ENCODE results near the gene EVPL. TPM values are rescaled to one million over a fixed set of nuclear protein-coding genes. Genes with fewer than 3 reads are reported as not detected.

Gene EVPL
- total RNA-seq, 3 donors from 2014 or later (not counting 1 experiment from before 2014, with no cell fraction given), result 0.94 to 1.2 TPM; not detected in 1

DNA sequence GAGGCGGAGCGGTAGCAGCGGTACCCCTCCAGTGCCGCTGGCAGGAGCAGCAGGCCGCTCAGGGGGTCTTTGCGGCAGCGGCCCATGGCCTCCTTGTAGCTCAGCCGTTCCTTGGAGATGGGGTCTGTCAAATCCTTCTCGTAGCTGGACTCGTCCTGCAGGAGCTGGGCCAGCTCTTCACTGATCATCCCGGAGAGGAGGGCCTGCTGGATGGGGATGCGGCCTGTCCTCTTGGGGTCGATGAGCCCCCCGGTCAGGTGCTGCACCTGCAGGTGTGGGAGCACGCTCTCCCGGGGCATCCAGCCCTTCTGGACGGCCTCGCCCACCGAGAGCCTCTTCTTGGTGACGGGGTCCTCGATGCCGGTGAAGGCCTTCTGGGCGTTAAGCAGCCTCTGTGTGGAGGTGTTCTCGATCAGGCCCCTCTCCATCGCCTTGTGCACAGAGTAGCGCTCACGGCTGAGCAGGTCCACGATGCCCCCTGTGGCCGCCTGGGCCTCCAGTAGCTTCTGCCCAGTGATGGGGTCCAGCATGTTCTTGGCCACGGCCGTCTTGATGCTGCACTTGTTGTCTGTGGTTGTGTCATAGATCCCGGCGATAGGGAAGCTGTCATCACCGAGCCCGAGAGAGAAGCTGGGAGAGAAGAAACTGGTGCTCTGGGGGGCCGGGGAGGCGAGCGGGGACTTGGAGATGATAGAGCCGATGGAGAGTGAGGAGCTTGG, 19.8 kb downstream of the EVPL start:
- Mint-ChIP-seq H3K4me1 (no peaks in the 10 kb centered on the region), H3K4me3 (no peak overlapping the region), H3K27ac (no peak overlapping the region), H3K27me3 (ENCODE audit: low read depth in 2 of 2) (no peaks in the 10 kb centered on the region), H3K9me3 (no peaks in the 10 kb centered on the region), H3K36me3 (no peaks in the 10 kb centered on the region)
- H3K27ac ChIP-seq (ENCODE audit: low read length), result no peak overlapping the region
- DNase-seq (no peak), ATAC-seq (no peak)
- H3K36me3 ChIP-seq (ENCODE audit: control insufficient read depth, insufficient read depth, low read length), result no peaks in the 10 kb centered on the region
- H3K9me3 ChIP-seq (ENCODE audit: control insufficient read depth, insufficient read depth, low read length), result no peaks in the 10 kb centered on the region
- 95% methylated on average over 39 of the region's 39 CpGs for WGBS (ENCODE audit: insufficient coverage)
- H3K4me3 ChIP-seq (ENCODE audit: low read length), result no peak overlapping the region
- TF ChIP-seq, protein P1, sequence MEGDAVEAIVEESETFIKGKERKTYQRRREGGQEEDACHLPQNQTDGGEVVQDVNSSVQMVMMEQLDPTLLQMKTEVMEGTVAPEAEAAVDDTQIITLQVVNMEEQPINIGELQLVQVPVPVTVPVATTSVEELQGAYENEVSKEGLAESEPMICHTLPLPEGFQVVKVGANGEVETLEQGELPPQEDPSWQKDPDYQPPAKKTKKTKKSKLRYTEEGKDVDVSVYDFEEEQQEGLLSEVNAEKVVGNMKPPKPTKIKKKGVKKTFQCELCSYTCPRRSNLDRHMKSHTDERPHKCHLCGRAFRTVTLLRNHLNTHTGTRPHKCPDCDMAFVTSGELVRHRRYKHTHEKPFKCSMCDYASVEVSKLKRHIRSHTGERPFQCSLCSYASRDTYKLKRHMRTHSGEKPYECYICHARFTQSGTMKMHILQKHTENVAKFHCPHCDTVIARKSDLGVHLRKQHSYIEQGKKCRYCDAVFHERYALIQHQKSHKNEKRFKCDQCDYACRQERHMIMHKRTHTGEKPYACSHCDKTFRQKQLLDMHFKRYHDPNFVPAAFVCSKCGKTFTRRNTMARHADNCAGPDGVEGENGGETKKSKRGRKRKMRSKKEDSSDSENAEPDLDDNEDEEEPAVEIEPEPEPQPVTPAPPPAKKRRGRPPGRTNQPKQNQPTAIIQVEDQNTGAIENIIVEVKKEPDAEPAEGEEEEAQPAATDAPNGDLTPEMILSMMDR (IDR thresholded peaks at IDR 0.05), result no peak
- intact Hi-C loops (cut with micrococcal nuclease), result no loop called here
- H3K4me1 ChIP-seq (ENCODE audit: control insufficient read depth, insufficient read depth, low read length), result no peaks in the 10 kb centered on the region
- H3K27me3 ChIP-seq (ENCODE audit: control insufficient read depth, insufficient read depth, low read length), result no peaks in the 10 kb centered on the region

DNA sequence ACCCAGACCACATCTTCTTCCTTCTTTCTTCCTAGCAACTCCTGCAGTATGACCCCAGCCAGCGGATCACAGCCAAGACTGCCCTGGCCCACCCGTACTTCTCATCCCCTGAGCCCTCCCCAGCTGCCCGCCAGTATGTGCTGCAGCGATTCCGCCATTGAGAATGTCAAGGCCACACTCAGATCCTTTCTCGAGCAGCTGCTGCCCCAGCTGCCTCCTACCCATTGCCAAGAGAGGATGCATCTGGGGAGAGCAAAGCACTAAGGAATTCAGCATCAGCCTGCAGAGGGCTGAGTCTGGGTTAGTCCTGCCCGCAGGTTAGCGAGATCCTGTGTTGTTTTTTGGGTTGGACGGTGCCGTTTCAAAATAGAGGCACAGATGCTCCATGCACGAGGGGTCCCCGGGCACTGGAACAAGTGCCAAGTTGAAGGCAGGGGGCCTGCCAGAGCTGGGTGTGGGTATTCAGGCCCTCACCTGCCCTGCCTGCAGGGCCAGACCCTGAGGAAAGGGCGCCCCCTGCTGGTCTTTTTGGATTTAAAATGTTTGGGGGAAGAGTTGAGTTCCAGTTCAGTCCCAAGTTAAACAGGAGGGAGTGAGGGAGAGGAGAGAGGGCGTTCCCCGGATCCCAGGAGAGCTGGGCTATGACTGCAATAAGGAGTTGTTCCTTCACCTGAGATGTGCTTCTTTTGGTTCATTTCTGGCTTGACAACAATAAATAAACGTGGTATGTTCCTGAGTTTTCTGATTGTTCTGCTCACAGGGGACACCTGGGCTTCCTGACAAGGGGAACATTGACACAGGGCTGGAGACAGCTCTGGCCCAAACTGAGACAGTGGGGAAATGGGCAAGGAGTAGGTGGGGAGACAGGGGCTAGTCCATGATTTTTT, 21.6 kb downstream of the EVPL start:
- H3K4me3 ChIP-seq (ENCODE audit: low read length), result no peak overlapping the region
- Mint-ChIP-seq H3K9me3 (no peaks in the 10 kb centered on the region), H3K36me3 (no peaks in the 10 kb centered on the region), H3K27ac (peak overlapping the region; percentile 7 to 36), H3K4me3 (no peak overlapping the region), H3K4me1 (no peaks in the 10 kb centered on the region), H3K27me3 (ENCODE audit: low read depth in 2 of 2) (no peaks in the 10 kb centered on the region)
- 62% methylated on average over 16 of the region's 16 CpGs for WGBS (ENCODE audit: insufficient coverage)
- no peaks in the 10 kb centered on the region for H3K9me3 ChIP-seq (ENCODE audit: control insufficient read depth, insufficient read depth, low read length)
- H3K27ac ChIP-seq (ENCODE audit: low read length), result no peak overlapping the region
- H3K36me3 ChIP-seq (ENCODE audit: control insufficient read depth, insufficient read depth, low read length), result peaks cover 2% of the 10 kb centered on the region
- H3K27me3 ChIP-seq (ENCODE audit: control insufficient read depth, insufficient read depth, low read length), result no peaks in the 10 kb centered on the region
- intact Hi-C loops (cut with micrococcal nuclease), result loop anchor here (1.0 kb wide), 1 partner anchor 100 kb away; no protein-coding TSS in a partner anchor
- H3K4me1 ChIP-seq (ENCODE audit: control insufficient read depth, insufficient read depth, low read length), result no peaks in the 10 kb centered on the region
- ATAC-seq, result peak in 2 of 3 donors; percentile 66
- peak; percentile 60 to 83 for DNase-seq
- TF ChIP-seq, protein P1 (IDR thresholded peaks at IDR 0.05), result peak; percentile 65

DNA sequence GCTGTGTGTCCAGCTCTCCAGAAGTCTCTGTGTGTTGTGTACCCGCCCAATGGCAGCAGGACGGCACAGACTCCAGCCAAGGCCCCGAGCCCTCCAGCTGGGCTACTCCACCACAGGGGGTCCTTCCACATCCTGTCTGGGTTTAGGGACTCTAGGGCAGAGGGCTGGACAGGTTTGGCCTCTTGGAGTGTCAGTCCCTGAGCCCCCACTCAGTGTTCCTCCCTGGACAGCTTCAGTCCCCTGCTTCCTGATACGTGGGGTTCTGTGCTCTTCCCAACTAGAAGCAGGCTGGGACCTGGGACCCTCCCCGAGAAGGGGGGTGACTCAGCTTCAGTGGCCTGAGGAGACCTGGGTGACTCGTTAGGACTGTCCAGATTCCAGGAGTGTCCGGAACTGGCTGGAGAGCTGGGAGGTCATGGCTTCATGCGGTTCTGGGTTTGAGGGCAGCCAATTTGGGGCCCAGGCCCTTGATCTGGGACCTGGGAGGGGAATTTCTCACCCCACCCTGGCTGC, 22.3 kb downstream of the EVPL start:
- Histone ChIP-seq H3K36me3 (ENCODE audit: control insufficient read depth, insufficient read depth, low read length) (peaks cover 5% of the 10 kb centered on the region), H3K4me1 (ENCODE audit: control insufficient read depth, insufficient read depth, low read length) (no peaks in the 10 kb centered on the region), H3K9me3 (ENCODE audit: control insufficient read depth, insufficient read depth, low read length) (no peaks in the 10 kb centered on the region), H3K27me3 (ENCODE audit: control insufficient read depth, insufficient read depth, low read length) (no peaks in the 10 kb centered on the region), H3K27ac (ENCODE audit: low read length) (no peak overlapping the region), H3K4me3 (ENCODE audit: low read length) (no peak overlapping the region)
- no peak overlapping the region for H3K4me3 Mint-ChIP-seq
- no peaks in the 10 kb centered on the region for H3K36me3 Mint-ChIP-seq
- no peak for DNase-seq
- 89% methylated on average over 8 of the region's 8 CpGs for WGBS (ENCODE audit: insufficient coverage)
- intact Hi-C loops (cut with micrococcal nuclease), result loop anchor here (1.0 kb wide), 1 partner anchor 100 kb away; no protein-coding TSS in a partner anchor
- ATAC-seq, result no peak
- H3K27me3 Mint-ChIP-seq (ENCODE audit: low read depth in 2 of 2), result no peaks in the 10 kb centered on the region
- TF ChIP-seq, protein P1 (IDR thresholded peaks at IDR 0.05), result no peak
- H3K4me1 Mint-ChIP-seq, result no peaks in the 10 kb centered on the region
- no peaks in the 10 kb centered on the region for H3K9me3 Mint-ChIP-seq
- H3K27ac Mint-ChIP-seq, result peak overlapping the region in 1 of 2 donors; percentile 7

Measured in natural killer cell (primary cell).